ENCODE results near the gene MZF1.

Gene MZF1

GRCh38 chr19:58558623-58559274 is 14.4 kb downstream of the MZF1 start:
- peak; percentile 93 to 100 (median 98) for DNase-seq
- intact Hi-C loops (cut with DNase I) = no loop called here

GRCh38 chr19:58558066-58558622 is 15.0 kb downstream of the MZF1 start, which contains the start of gene UBE2M:
UBE2M (minus strand) TSS chr19:58558611; CDS start chr19:58558381, 230 bp downstream.
- intact Hi-C loops (cut with DNase I) = no loop called here

GRCh38 chr19:58557221-58558065 is 15.7 kb downstream of the MZF1 start:
- peak in 1 of 42 donors; percentile 14 for DNase-seq
- intact Hi-C loops (cut with DNase I) = no loop called here

More at GRCh38 chr19:58558066-58558622, 15.0 kb downstream of the MZF1 start, which contains the start of gene UBE2M:
- peak in 22 of 42 donors; percentile 6 to 91 (median 44) for DNase-seq

GRCh38 chr19:58556622-58557220 is 16.4 kb downstream of the MZF1 start:
- DNase-seq = no peak

GRCh38 chr19:58555920-58556621 is 17.1 kb downstream of the MZF1 start:
- no peak for DNase-seq
- intact Hi-C loops (cut with DNase I) = no loop called here

More at GRCh38 chr19:58556622-58557220, 16.4 kb downstream of the MZF1 start:
- intact Hi-C loops (cut with DNase I) = no loop called here

GRCh38 chr19:58555369-58555885 is 17.7 kb downstream of the MZF1 start:
- no peak for DNase-seq
- intact Hi-C loops (cut with DNase I) = no loop called here

GRCh38 chr19:58554494-58555368 is 18.4 kb downstream of the MZF1 start, which contains the start of gene CHMP2A:
CHMP2A (minus strand) TSS chr19:58555105; CDS start chr19:58554212, 893 bp downstream.
- intact Hi-C loops (cut with DNase I) = no loop called here
- peak; percentile 96 to 100 (median 99) for DNase-seq

GRCh38 chr19:58553799-58554493 is 19.2 kb downstream of the MZF1 start:
- no peak for DNase-seq
- intact Hi-C loops (cut with DNase I) = no loop called here

GRCh38 chr19:58552655-58553054 is 20.5 kb downstream of the MZF1 start:
- intact Hi-C loops (cut with DNase I) = no loop called here
- DNase-seq = no peak

GRCh38 chr19:58551577-58552471 is 21.3 kb downstream of the MZF1 start:
- intact Hi-C loops (cut with DNase I) = no loop called here
- DNase-seq = no peak

- no peak for DNase-seq
- intact Hi-C loops (cut with DNase I) = no loop called here
Measured at GRCh38 chr19:58551123-58551497, 22.0 kb downstream of the MZF1 start.

GRCh38 chr19:58550362-58551122 is 22.6 kb downstream of the MZF1 start:
- DNase-seq = no peak
- intact Hi-C loops (cut with DNase I) = no loop called here

- intact Hi-C loops (cut with DNase I) = no loop called here
- DNase-seq = no peak
Measured at GRCh38 chr19:58549664-58550361, 23.3 kb downstream of the MZF1 start.

GRCh38 chr19:58548859-58549663 is 24.1 kb downstream of the MZF1 start:
- intact Hi-C loops (cut with DNase I) = no loop called here
- no peak for DNase-seq
